Measurements from ENCODE around the gene AP4B1. TPM values are rescaled to one million over a fixed set of nuclear protein-coding genes. Genes with fewer than 3 reads are reported as not detected.

Gene AP4B1
- total RNA-seq, 4 donors from 2014 or later: 6.5 to 11.2 (median 8.4) TPM

DNA sequence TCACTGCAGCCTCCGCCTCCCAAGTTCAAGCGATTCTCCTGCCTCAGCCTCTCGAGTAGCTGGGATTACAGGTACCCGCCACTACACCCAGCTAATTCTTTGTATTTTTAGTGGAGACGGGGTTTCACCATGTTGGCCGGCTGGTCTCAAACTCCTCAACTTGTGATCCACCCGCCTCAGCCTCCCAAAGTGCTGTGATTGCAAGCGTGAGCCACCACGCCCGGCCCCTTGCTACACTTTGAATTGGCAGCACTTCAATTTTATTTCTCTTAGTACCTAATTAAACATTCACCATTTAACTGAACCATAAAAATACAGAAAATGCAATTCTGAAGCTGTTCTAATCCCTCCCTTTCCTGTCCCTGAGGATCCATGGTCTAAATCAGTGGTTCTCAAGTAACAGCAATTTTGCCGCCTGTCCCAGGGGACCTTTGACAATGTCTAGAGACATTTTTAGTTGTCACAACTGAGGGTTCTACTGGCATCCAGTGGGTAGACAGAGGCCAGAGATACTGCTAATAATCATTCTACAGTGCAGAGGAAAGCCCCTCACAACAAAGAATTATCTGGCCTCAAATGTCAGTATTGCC, 12.9 kb downstream of the AP4B1 start:
- ATAC-seq: no peak
- peaks cover 0 to 30% of the 10 kb centered on the region in 2 donors for H3K36me3 ChIP-seq
- no peaks in the 10 kb centered on the region for H3K27me3 ChIP-seq
- H3K9me3 ChIP-seq: no peaks in the 10 kb centered on the region
- H3K4me1 ChIP-seq: no peaks in the 10 kb centered on the region
- in situ Hi-C loops (cut with MboI; ENCODE audit: low sequenced_read_pairs in 4 of 4): no loop called here
- no peak overlapping the region for H3K4me3 ChIP-seq
- intact Hi-C loops (cut with DNase I; ENCODE audit: low total_unique reads): no loop called here
- TF ChIP-seq CTCF (IDR thresholded peaks at IDR 0.05 in 4 of 5, conservative IDR thresholded peaks at IDR 0.05 in 1 of 5) (no peak), POLR2A (IDR thresholded peaks at IDR 0.05) (no peak)
- DNase-seq: no peak
- no peak overlapping the region for H3K27ac ChIP-seq

DNA sequence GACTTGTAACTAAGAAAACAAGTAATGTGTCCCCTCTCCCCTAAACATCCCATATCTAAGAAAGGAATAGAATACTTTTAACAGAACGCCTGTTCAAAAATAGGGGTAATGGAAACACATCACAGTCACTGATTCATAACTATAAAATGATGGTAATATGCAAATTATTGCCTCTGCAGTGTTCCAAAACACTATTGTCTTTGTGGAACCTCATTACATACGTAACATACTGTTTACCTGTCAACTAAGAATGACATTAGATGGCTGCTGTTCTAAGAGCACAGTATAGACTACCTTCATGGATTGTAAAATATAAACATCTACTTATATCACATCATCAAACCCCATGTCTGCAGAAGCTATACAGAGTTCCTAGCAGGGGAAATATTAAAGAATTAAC, 13.8 kb downstream of the AP4B1 start:
- H3K9me3 ChIP-seq: no peaks in the 10 kb centered on the region
- H3K4me1 ChIP-seq: no peaks in the 10 kb centered on the region
- ATAC-seq: no peak
- H3K27me3 ChIP-seq: no peaks in the 10 kb centered on the region
- H3K36me3 ChIP-seq: peaks cover 0 to 21% of the 10 kb centered on the region in 2 donors
- in situ Hi-C loops (cut with MboI; ENCODE audit: low sequenced_read_pairs in 4 of 4): no loop called here
- intact Hi-C loops (cut with DNase I; ENCODE audit: low total_unique reads): no loop called here
- H3K27ac ChIP-seq: no peak overlapping the region
- TF ChIP-seq POLR2A (IDR thresholded peaks at IDR 0.05) (no peak), CTCF (IDR thresholded peaks at IDR 0.05 in 4 of 5, conservative IDR thresholded peaks at IDR 0.05 in 1 of 5) (no peak)
- H3K4me3 ChIP-seq: no peak overlapping the region
- DNase-seq: no peak

- TF ChIP-seq POLR2A (IDR thresholded peaks at IDR 0.05) (no peak), CTCF (IDR thresholded peaks at IDR 0.05 in 4 of 5, conservative IDR thresholded peaks at IDR 0.05 in 1 of 5) (no peak)
- Histone ChIP-seq H3K4me3 (no peak within 1 kb of the TSS), H3K4me1 (no peaks in the 10 kb centered on the region), H3K27ac (no peak within 1 kb of the TSS), H3K36me3 (no peaks in the 10 kb centered on the region), H3K27me3 (no peaks in the 10 kb centered on the region), H3K9me3 (no peaks in the 10 kb centered on the region)
- in situ Hi-C loops (cut with MboI; ENCODE audit: low sequenced_read_pairs in 4 of 4) (no loop called here), intact Hi-C loops (cut with DNase I; ENCODE audit: low total_unique reads) (no loop called here)
- no peak for DNase-seq
- no peak for ATAC-seq
Measured at GRCh38 chr1:113887402-113888175, 17.0 kb downstream of the AP4B1 start, which contains the start of gene BCL2L15. TSS of gene BCL2L15 (minus strand) at chr1:113887581. CDS start at chr1:113887375, 206 bp downstream.

- in situ Hi-C loops (cut with MboI; ENCODE audit: low sequenced_read_pairs in 4 of 4): no loop called here
- ATAC-seq: no peak
Measured at GRCh38 chr1:113886417-113887401, 17.9 kb downstream of the AP4B1 start.

More at GRCh38 chr1:113886417-113887401, 17.9 kb downstream of the AP4B1 start:
- Histone ChIP-seq H3K4me1 (peaks cover 5% of the 10 kb centered on the region in 2 donors), H3K4me3 (no peak overlapping the region), H3K9me3 (no peaks in the 10 kb centered on the region), H3K27me3 (no peaks in the 10 kb centered on the region), H3K27ac (no peak overlapping the region), H3K36me3 (no peaks in the 10 kb centered on the region)
- TF ChIP-seq CTCF (IDR thresholded peaks at IDR 0.05 in 4 of 5, conservative IDR thresholded peaks at IDR 0.05 in 1 of 5) (no peak), POLR2A (IDR thresholded peaks at IDR 0.05) (no peak)
- intact Hi-C loops (cut with DNase I; ENCODE audit: low total_unique reads): no loop called here
- DNase-seq: no peak
